A673 (cell line): ENCODE measurements around the gene SLC38A9. TPM values are rescaled to one million over a fixed set of nuclear protein-coding genes. Genes with fewer than 3 reads are reported as not detected.
A peak's percentile ranks its signal among the peaks of the same experiment; 100 is the strongest.

Source experiments
- BruUV-seq: library from RNA; stranded (reverse); fragments of 400-500 nt; replicated peaks from 2 replicates; lab custom pipeline; 2021; lab: Mats Ljungman, UMichigan
- CTCF ChIA-PET: fragments of 300-600 bp; sonication (Branson Sonifier 250); formaldehyde crosslinking; loops from one replicate; lab custom pipeline; 2022; ENCODE audit warnings: antibody characterized with exemption; lab: Charles Lee
- POLR2A ChIA-PET: fragments of 300-600 bp; sonication (Branson Sonifier 250); formaldehyde crosslinking; loops from one replicate; lab custom pipeline; 2022; ENCODE audit warnings: antibody characterized with exemption; ENCODE audit not compliant: low non-redundant PET; lab: Charles Lee
- DNase-seq: peaks from one replicate; pipeline ENCODE4 v3.0.0-alpha.2; 2015; ENCODE audit warnings: low spot score
- H3K27ac ChIP-seq: fragments of 200-600 bp; sonication (generic); 2 replicates; pipeline ENCODE4 v1.5.1; 2016; ENCODE audit warnings: mixed run types, low read depth, mild to moderate bottlenecking, mixed read lengths, antibody characterized with exemption, low read length; ENCODE audit not compliant: poor library complexity, severe bottlenecking
- H3K27me3 ChIP-seq: fragments of 200-600 bp; sonication (generic); replicated peaks from 2 replicates; pipeline ENCODE4 v1.6.1; 2017; ENCODE audit warnings: mixed run types, low read depth, mild to moderate bottlenecking, mixed read lengths, antibody characterized with exemption, low read length; ENCODE audit not compliant: insufficient read depth, poor library complexity
- H3K36me3 ChIP-seq: fragments of 200-600 bp; sonication (generic); 2 replicates; pipeline ENCODE4 v1.6.1; 2016; ENCODE audit warnings: mixed run types, mild to moderate bottlenecking, mixed read lengths, antibody characterized with exemption, low read length; ENCODE audit not compliant: insufficient read depth, poor library complexity, severe bottlenecking
- H3K4me1 ChIP-seq: fragments of 200-600 bp; sonication (generic); 2 replicates; pipeline ENCODE4 v1.6.1; 2017; ENCODE audit warnings: mixed run types, mild to moderate bottlenecking, mixed read lengths, antibody characterized with exemption, low read length; ENCODE audit not compliant: insufficient read depth, poor library complexity, severe bottlenecking
- H3K4me3 ChIP-seq: fragments of 200-600 bp; sonication (generic); 2 replicates; pipeline ENCODE4 v1.5.1; 2016; ENCODE audit warnings: low read depth, mixed run types, mild to moderate bottlenecking, mixed read lengths, low read length; ENCODE audit not compliant: poor library complexity, severe bottlenecking
- H3K9me3 ChIP-seq: fragments of 200-600 bp; sonication (generic); 2 replicates; pipeline ENCODE4 v1.6.1; 2016; ENCODE audit warnings: mixed run types, low read depth, mild to moderate bottlenecking, mixed read lengths, antibody characterized with exemption, low read length; ENCODE audit not compliant: poor library complexity, severe bottlenecking
- CTCF ChIP-seq: fragments of 300-800, 200-600 bp; sonication (generic); conservative IDR thresholded peaks from 2 replicates; pipeline ENCODE4 v1.5.1; 2017; ENCODE audit warnings: low read depth, mild to moderate bottlenecking, antibody characterized with exemption, low read length, moderate library complexity, mixed read lengths
- EZH2 ChIP-seq: fragments of 200-600 bp; sonication (generic); IDR thresholded peaks from 2 replicates; pipeline ENCODE4 v1.6.1; 2017; ENCODE audit warnings: borderline replicate concordance, low read depth, mild to moderate bottlenecking, mixed read lengths, antibody characterized with exemption, low read length; ENCODE audit not compliant: poor library complexity, severe bottlenecking
- intact Hi-C: fragments of 100-400 bp; cut with micrococcal nuclease; formaldehyde crosslinking; loops from one replicate; pipeline ENCODE4 v1.10.0; 2022; ENCODE audit not compliant: unreplicated experiment
- total RNA-seq: library from RNA; stranded (reverse); gene quantifications from 2 replicates; pipeline ENCODE4 v1.2.3, GENCODE V29; 2021

Gene SLC38A9
- total RNA-seq, 1 experiment from 2014 or later, result 22.1 TPM

GRCh38 chr5:55657443-55657842 is 54.7 kb downstream of the SLC38A9 start:
- Histone ChIP-seq H3K27me3 (no peaks in the 10 kb centered on the region), H3K4me3 (no peak overlapping the region), H3K9me3 (no peaks in the 10 kb centered on the region), H3K36me3 (no peaks in the 10 kb centered on the region), H3K27ac (no peak overlapping the region), H3K4me1 (no peaks in the 10 kb centered on the region)
- no peak for DNase-seq
- TF ChIP-seq EZH2, result no peak
- TF ChIP-seq CTCF, result no peak
- BruUV-seq, result no TSS peak
- intact Hi-C loops, result no loop called here
- ChIA-PET CTCF (no interaction called here), POLR2A (no interaction called here)

- no peaks in the 10 kb centered on the region for H3K4me1 ChIP-seq
- H3K27ac ChIP-seq, result no peak overlapping the region
- TF ChIP-seq EZH2 (no peak), CTCF (no peak)
- ChIA-PET POLR2A (no interaction called here), CTCF (no interaction called here)
- DNase-seq, result peak; percentile 26
- no peak overlapping the region for H3K4me3 ChIP-seq
- BruUV-seq, result no TSS peak
- no peaks in the 10 kb centered on the region for H3K36me3 ChIP-seq
- no peaks in the 10 kb centered on the region for H3K9me3 ChIP-seq
- no peaks in the 10 kb centered on the region for H3K27me3 ChIP-seq
- intact Hi-C loops, result no loop called here
Measured at GRCh38 chr5:55650386-55650785, 61.7 kb downstream of the SLC38A9 start.

- POLR2A ChIA-PET, result no interaction called here
Measured at GRCh38 chr5:55649963-55650362, 62.2 kb downstream of the SLC38A9 start.

More at GRCh38 chr5:55649963-55650362, 62.2 kb downstream of the SLC38A9 start:
- intact Hi-C loops, result no loop called here
- no peaks in the 10 kb centered on the region for H3K4me1 ChIP-seq
- no peaks in the 10 kb centered on the region for H3K9me3 ChIP-seq
- BruUV-seq, result no TSS peak
- no peak for TF ChIP-seq EZH2
- TF ChIP-seq CTCF, result no peak
- H3K36me3 ChIP-seq, result no peaks in the 10 kb centered on the region
- no peak for DNase-seq
- H3K27me3 ChIP-seq, result no peaks in the 10 kb centered on the region
- H3K27ac ChIP-seq, result no peak overlapping the region
- H3K4me3 ChIP-seq, result no peak overlapping the region
- CTCF ChIA-PET, result no interaction called here
